ENCODE data around the gene TTC39C.

TTC39C gene

DNA sequence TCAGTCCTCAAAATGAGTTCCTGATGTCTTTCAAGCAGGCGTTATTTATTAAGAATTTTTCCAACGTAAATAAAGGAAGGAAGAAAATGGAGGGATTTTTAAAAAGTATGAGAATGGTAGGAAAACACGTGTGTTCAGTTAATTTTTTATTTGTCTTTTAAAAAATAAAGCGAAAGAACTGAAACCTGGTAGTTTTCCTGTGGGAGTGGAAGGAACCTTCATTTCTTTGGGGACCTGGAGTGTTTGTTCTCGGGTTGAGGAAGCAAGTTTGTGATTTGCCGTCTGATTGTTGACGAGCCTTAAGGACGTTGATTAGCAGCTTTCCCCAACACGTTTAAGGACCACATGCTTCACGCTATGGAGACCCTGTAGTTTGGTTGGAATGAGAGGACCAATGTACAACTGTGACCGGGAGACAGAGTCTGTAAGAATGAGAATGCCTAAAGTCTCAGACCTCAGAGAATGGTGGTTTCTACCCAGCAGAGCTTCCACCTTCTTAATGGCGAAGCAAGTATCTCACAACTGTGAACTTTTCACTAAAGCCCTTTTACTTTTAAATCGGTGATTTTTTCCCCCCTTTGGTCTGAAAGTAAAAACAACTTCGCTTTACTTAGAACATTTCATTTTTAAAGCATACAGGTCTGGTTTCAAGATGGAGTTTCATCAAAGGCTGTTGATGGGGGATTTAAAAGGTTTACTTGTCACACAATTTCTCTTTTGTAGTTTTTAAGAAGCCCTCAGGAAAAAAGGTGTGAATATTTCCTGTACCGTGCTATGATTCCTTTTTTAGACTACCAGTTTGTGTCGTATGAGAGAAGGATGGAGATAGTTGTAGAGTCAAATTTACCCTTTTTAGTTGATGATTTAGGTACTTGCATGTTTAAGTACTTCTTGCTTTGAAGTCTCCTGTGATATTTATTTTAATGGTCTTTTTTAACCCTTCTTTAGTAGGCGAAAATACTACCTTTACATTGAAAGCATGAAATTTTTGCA, 1.4 kb downstream of the TTC39C start:
- DNase-seq (ENCODE audit: low spot score) = no peak
- TF ChIP-seq, protein P1, sequence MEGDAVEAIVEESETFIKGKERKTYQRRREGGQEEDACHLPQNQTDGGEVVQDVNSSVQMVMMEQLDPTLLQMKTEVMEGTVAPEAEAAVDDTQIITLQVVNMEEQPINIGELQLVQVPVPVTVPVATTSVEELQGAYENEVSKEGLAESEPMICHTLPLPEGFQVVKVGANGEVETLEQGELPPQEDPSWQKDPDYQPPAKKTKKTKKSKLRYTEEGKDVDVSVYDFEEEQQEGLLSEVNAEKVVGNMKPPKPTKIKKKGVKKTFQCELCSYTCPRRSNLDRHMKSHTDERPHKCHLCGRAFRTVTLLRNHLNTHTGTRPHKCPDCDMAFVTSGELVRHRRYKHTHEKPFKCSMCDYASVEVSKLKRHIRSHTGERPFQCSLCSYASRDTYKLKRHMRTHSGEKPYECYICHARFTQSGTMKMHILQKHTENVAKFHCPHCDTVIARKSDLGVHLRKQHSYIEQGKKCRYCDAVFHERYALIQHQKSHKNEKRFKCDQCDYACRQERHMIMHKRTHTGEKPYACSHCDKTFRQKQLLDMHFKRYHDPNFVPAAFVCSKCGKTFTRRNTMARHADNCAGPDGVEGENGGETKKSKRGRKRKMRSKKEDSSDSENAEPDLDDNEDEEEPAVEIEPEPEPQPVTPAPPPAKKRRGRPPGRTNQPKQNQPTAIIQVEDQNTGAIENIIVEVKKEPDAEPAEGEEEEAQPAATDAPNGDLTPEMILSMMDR (IDR thresholded peaks at IDR 0.05; ENCODE audit: borderline replicate concordance, control extremely low read depth, extremely low read depth, insufficient read depth, missing control alignments) = no peak
- in situ Hi-C loops (cut with MboI; ENCODE audit: low sequenced_read_pairs, unreplicated experiment) = loop anchor here (10.0 kb wide), 1 partner anchor 109 kb away; no protein-coding TSS in a partner anchor

DNA sequence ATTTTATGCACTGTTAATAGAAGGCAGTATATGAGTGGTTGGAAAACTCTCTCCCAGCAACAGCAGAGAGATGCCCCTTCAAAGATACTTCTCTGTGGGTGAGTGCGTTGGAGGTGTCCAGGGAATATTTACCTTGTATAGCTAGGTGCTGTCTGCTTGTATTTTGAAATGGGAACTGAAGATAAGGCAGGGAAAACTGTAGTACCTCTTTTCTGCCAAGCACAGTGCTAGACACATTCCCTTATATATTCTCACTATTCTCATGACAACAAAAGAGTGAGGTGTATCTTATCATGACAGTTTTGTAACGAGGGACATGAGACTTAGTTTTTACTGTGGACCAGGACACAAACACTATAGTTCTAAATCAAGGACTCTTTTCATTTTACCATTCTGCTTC, 2.1 kb downstream of the TTC39C start:
- in situ Hi-C loops (cut with MboI; ENCODE audit: low sequenced_read_pairs, unreplicated experiment) = loop anchor here (10.0 kb wide), 1 partner anchor 108 kb away; no protein-coding TSS in a partner anchor
- TF ChIP-seq, protein P1 (IDR thresholded peaks at IDR 0.05; ENCODE audit: borderline replicate concordance, control extremely low read depth, extremely low read depth, insufficient read depth, missing control alignments) = no peak
- no peak for DNase-seq (ENCODE audit: low spot score)

DNA sequence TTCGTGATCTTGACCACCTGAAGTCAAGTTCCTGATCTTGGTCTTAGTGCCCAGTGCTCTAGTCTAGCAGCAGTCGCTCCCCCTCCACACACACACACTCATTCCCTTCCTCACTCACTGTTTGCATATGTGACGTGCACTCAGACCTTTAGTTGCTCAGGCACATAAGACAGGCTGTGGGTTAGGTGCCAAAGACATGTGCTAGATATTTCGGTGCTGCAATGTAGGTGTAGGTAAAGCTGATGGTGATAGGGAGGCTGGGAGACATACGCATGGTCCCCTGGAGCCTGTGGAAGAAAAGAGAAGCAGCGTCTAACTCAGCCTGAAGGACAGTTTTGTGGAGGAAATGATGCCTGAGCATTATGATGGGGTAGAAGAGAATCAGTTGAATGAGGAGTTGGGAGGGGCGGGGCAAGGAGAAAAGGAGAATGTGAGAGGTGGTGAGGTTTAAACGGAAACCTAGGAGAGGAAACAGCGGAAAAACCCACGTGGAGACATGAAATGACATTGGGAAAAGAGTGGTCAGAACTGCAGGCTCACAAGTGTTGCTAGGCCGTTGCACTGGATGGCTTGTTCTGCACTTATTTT, 3.8 kb downstream of the TTC39C start:
- in situ Hi-C loops (cut with MboI; ENCODE audit: low sequenced_read_pairs, unreplicated experiment) = loop anchor here (10.0 kb wide), 1 partner anchor 106 kb away; no protein-coding TSS in a partner anchor
- TF ChIP-seq, protein P1 (IDR thresholded peaks at IDR 0.05; ENCODE audit: borderline replicate concordance, control extremely low read depth, extremely low read depth, insufficient read depth, missing control alignments) = no peak
- DNase-seq (ENCODE audit: low spot score) = no peak

DNA sequence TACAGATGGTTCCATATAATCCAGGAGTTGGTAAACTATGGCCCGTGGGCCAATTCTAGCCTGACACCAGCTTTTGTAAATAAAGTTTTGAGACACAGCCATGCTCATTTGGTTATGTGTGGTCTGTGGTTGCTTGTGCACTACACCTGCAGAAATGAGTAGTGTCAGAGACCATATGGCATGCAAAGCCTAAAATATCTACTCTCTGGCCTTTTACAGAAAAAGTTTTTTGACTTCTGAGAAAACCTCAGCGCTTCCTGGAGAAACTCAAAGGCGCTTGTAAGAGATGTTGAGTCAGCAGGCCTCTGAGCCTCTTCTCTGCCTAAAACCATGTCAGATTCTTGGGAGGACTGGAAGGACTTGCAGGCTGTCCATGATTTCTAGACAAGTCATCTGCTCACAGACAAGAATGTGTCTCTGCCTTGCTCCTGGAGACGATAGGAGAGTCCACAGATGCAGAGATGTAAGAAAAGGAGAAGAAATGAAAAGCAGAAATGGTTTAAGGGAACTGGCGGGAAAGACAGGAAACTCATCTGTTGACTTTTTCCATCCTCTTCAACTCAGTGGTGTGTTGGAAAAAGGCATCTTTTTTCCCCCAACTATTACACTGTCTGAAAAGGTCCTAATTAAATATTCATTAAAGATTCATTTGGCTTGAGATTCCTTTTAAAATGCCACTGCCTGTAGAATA, 5.2 kb downstream of the TTC39C start:
- TF ChIP-seq, protein P1 (IDR thresholded peaks at IDR 0.05; ENCODE audit: borderline replicate concordance, control extremely low read depth, extremely low read depth, insufficient read depth, missing control alignments) = no peak
- in situ Hi-C loops (cut with MboI; ENCODE audit: low sequenced_read_pairs, unreplicated experiment) = loop anchor here (10.0 kb wide), 1 partner anchor 105 kb away; no protein-coding TSS in a partner anchor
- peak; percentile 64 for DNase-seq (ENCODE audit: low spot score)

DNA sequence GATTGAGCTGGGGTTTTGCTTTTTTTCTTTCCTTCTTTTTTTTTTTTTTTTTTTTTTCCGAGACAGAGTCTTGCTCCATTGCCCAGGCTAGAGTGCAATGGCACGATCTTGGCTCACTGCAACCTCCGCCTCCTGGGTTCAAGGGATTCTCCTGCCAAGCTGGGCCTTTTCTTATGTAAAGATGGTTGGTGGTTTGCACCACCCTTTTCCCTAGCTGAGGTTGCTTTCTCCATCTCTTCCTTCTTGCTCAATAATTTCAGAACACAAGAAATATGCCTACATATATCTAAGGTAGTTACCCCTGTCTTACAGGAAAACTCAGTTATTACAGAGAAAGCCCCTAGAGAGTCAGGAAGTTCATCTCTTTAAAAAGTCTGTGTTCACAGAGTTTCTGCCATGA, 7.0 kb downstream of the TTC39C start:
- in situ Hi-C loops (cut with MboI; ENCODE audit: low sequenced_read_pairs, unreplicated experiment) = no loop called here
- no peak for DNase-seq (ENCODE audit: low spot score)
- TF ChIP-seq, protein P1 (IDR thresholded peaks at IDR 0.05; ENCODE audit: borderline replicate concordance, control extremely low read depth, extremely low read depth, insufficient read depth, missing control alignments) = no peak

DNA sequence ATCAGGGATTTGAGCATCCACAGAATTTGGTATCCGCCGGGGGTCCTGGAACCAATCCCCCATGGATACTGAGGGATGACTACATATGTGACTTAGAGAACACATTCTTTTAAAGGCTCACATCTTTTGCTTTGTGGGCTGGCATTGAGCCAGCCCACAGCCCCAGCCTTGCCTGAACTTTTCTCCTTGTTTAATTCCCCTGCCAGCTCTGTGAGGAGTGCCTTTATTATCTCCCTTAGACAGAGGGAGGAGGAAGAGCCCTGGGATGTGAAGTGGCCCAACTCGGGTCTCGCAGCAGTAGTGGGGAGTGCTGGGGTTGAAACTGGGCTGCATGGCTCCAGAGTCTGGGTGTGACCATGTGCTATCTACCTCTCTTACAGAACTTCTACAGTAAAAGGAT, 7.6 kb downstream of the TTC39C start:
- TF ChIP-seq, protein P1 (IDR thresholded peaks at IDR 0.05; ENCODE audit: borderline replicate concordance, control extremely low read depth, extremely low read depth, insufficient read depth, missing control alignments) = no peak
- DNase-seq (ENCODE audit: low spot score) = no peak
- in situ Hi-C loops (cut with MboI; ENCODE audit: low sequenced_read_pairs, unreplicated experiment) = no loop called here
